Neural cell (in vitro differentiated cells): ENCODE data around the gene TAF11L13. TPM values are rescaled to one million over a fixed set of nuclear protein-coding genes. Genes with fewer than 3 reads are reported as not detected.

ENCODE experiments used
- polyA plus RNA-seq: library from polyadenylated mRNA; depleted of rRNA; stranded (reverse); fragments of >200 nt; gene quantifications from 2 replicates; pipeline ENCODE4 v1.2.3, GENCODE V29; 2014
- small RNA-seq, 3 experiments: library from RNA; depleted of rRNA; stranded (forward); fragments of <200 nt; gene quantifications; one replicate each; pipeline ENCODE3, GENCODE V24; 2012

TAF11L13 gene
- polyA plus RNA-seq, 1 donor from 2014 or later, result not detected

Small RNAs within 50 kb of the gene (small RNA-seq; reads per million reads assigned to genes)
- gene AC233724.1 (0 reads per million in 3 experiments), gene AC233724.12 (0 reads per million in 3 experiments), gene AC233724.2 (0 reads per million in 3 experiments), gene AC233724.3 (0 reads per million in 3 experiments), gene AC233724.4 (0 reads per million in 3 experiments), gene AC233724.6 (0 reads per million in 3 experiments), gene AC233724.7 (0 reads per million in 3 experiments)

Other genes with a start within 250 kb of the TAF11L13 start
- not detected in 2 replicates for gene TAF11L2, start 133.9 kb upstream of the TAF11L13 start, polyA plus RNA-seq
- not detected in 2 replicates for gene TAF11L3, start 113.7 kb upstream of the TAF11L13 start, polyA plus RNA-seq
- not detected in 2 replicates for gene TAF11L4, start 110.3 kb upstream of the TAF11L13 start, polyA plus RNA-seq
- not detected in 2 replicates for gene TAF11L5, start 106.9 kb upstream of the TAF11L13 start, polyA plus RNA-seq
- not detected in 2 replicates for gene TAF11L6, start 103.4 kb upstream of the TAF11L13 start, polyA plus RNA-seq
- not detected in 2 replicates for gene TAF11L7, start 46.3 kb upstream of the TAF11L13 start, polyA plus RNA-seq
- gene TAF11L8, start 41.1 kb upstream of the TAF11L13 start, polyA plus RNA-seq, result not detected in 2 replicates
- not detected in 2 replicates for gene TAF11L9, start 37.7 kb upstream of the TAF11L13 start, polyA plus RNA-seq
- gene TAF11L10, start 34.3 kb upstream of the TAF11L13 start, polyA plus RNA-seq, result not detected in 2 replicates
- gene TAF11L11, start 27.9 kb upstream of the TAF11L13 start, polyA plus RNA-seq, result not detected in 2 replicates
- not detected in 2 replicates for gene TAF11L12, start 21.7 kb upstream of the TAF11L13 start, polyA plus RNA-seq
- gene TAF11L14, start 2.4 kb downstream of the TAF11L13 start, polyA plus RNA-seq, result not detected in 2 replicates